ENCODE results near the gene SUFU.
A peak's percentile ranks its signal among the peaks of the same experiment; 100 is the strongest.
"Not testable (repeated sequence)": the region's sequence is repeated elsewhere in the genome, so short reads cannot be mapped to it uniquely, and the experiment has no call there.

Gene SUFU

GRCh38 chr10:102517553-102517952 lies 13.8 kb downstream of the SUFU start:
- DNase-seq: no peak

- DNase-seq: no peak
These were observed 15.6 kb downstream of the SUFU start for GRCh38 chr10:102519246-102519825.

- no peak for DNase-seq
These were observed 19.1 kb downstream of the SUFU start for GRCh38 chr10:102522874-102523249.

GRCh38 chr10:102523250-102524029 lies 19.7 kb downstream of the SUFU start:
- DNase-seq: no peak

- no peak for DNase-seq
These were observed 21.0 kb downstream of the SUFU start for GRCh38 chr10:102524746-102525145.

- DNase-seq: no peak
These were observed 23.8 kb downstream of the SUFU start for GRCh38 chr10:102527546-102527945.

- DNase-seq: no peak
These were observed 30.6 kb downstream of the SUFU start for GRCh38 chr10:102534333-102534732.

GRCh38 chr10:102534966-102535365 lies 31.2 kb downstream of the SUFU start:
- not testable (repeated sequence) for DNase-seq

GRCh38 chr10:102535481-102536147 lies 31.8 kb downstream of the SUFU start:
- DNase-seq: no peak

- no peak for DNase-seq
These were observed 33.6 kb downstream of the SUFU start for GRCh38 chr10:102537367-102537766.

GRCh38 chr10:102537948-102538347 lies 34.2 kb downstream of the SUFU start:
- DNase-seq: no peak

GRCh38 chr10:102538811-102539210 lies 35.0 kb downstream of the SUFU start:
- DNase-seq: no peak

- DNase-seq: peak; percentile 7
These were observed 36.3 kb downstream of the SUFU start for GRCh38 chr10:102540023-102540422.

GRCh38 chr10:102542800-102543418 lies 39.1 kb downstream of the SUFU start:
- DNase-seq: peak; percentile 22

GRCh38 chr10:102545265-102545871 lies 41.6 kb downstream of the SUFU start:
- DNase-seq: no peak

- DNase-seq: no peak
These were observed 42.2 kb downstream of the SUFU start for GRCh38 chr10:102545997-102546396.

GRCh38 chr10:102546606-102547320 lies 43.0 kb downstream of the SUFU start:
- DNase-seq: no peak

GRCh38 chr10:102549549-102549948 lies 45.8 kb downstream of the SUFU start:
- no peak for DNase-seq

GRCh38 chr10:102550636-102551210 lies 47.0 kb downstream of the SUFU start:
- DNase-seq: no peak

GRCh38 chr10:102552533-102552932 lies 48.8 kb downstream of the SUFU start:
- DNase-seq: no peak

- DNase-seq: no peak
These were observed 50.0 kb downstream of the SUFU start for GRCh38 chr10:102553771-102554170.

GRCh38 chr10:102554531-102554930 lies 50.8 kb downstream of the SUFU start:
- DNase-seq: no peak
